Effector CD8-positive, alpha-beta T cell (primary cell): ENCODE results near the gene ECT2.
"Not testable (repeated sequence)": the region's sequence is repeated elsewhere in the genome, so short reads cannot be mapped to it uniquely, and the experiment has no call there.

Source experiments
- DNase-seq: peaks from one replicate; lab custom pipeline; 2025; lab: John Stamatoyannopoulos, UW

Gene ECT2

DNA sequence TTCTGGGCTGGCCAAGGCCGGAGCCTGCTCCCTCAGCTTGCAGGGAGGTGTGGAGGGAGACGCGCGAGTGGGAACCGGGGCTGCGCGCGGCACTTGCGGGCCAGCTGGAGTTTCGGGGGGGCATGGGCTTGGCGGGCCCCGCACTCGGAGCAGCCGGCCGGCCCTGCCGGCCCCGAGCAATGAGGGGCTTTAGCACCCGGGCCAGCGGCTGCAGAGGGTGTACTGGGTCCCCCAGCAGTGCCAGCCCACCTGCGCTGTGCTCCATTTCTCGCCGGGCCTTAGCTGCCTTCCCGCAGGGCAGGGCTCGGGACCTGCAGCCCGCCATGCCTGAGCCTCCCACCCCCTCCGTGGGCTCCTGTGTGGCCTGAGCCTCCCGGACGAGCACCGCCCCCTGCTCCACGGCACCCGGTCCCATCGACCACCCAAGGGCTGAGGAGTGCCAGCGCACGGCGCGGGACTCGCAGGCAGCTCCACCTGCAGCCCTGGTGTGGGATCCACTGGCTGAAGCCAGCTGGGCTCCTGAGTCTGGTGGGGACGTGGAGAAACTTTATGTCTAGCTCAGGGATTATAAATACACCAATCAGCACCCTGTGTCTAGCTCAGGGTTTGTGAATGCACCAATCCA lies 116.3 kb downstream of the ECT2 start:
- DNase-seq: not testable (repeated sequence)

DNA sequence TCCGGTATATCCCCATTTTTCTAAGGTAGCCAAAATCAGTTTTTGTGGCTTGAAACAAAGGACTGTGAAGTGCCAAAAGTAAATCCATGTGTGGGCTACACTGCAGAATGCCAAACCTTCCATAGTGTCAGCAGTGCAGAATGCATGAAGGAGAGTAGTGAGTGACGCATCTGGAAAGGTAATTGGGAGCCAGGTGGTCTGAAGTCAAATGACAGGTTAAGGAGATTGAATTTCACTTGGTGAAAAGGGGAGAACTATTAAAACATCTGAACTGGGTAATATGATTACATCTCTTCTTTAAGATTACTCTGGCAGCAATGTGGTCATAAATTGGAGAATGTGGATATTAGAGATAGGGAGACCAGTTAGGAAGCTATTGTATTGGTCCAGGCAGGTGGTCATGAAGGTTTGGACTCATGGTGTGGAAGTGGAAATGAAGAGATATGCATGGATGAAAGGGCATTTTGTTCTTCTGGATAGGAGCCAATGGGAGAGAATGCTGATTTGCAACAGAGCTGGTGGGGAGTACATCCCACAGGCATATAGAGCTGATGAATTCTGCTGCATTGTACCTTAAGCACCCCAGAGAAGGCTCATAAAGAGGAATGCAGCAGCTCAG lies 118.2 kb downstream of the ECT2 start:
- DNase-seq: no peak

DNA sequence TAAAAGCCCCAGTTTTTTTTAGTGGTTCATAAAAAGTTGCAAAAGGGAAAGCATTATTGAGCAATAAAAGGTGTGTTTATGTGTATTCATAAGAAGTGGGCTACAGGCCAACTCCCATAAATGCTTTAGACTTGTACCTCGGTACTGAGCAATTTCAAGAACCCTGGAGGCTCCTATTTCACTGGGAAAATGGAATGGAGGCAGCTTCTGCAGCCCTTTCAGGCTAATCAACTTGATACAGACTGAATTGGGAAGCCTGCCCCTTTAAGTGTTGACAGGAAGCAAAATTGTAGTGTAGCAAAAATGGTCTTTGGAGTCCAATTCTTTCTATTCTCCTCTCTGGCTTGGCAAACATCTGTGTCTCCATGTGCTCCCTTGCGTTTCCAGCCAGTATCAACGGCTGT lies 118.8 kb downstream of the ECT2 start:
- no peak for DNase-seq

DNA sequence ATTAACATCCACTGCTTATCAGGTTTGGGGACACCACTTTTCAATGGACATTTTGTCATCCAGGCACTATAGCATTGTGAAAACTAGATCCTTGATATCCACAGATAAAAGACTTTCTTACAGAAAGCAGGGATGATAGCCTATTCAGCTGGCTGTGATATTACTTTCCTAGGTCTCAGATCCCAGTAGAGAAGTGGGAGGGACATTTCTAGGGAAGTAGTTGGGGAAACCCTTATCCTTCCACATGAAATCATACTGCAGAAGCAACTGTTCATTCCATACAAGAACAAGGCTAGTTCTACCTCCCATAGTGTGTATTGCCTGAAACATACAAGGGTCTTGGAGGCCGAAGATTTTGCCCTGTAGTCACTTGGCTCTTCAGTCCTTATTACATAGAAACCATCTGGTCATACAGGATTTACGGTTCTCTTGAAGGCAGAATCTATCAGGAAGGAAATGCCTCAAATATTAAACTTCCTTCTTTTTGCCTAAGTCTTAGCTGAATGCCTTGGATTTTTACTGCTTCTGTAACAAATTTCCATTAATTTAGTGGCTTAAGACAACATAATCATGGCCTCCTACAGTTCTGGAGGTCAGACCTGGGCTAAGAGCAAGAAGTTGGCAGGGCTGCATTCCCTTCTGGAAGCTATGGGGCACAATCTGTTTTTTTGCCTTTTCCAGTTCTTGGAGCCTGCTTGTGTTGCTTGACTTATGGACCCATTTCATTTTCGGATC lies 119.4 kb downstream of the ECT2 start:
- no peak for DNase-seq
